ENCODE results near the gene CHTOP.
"Not testable (repeated sequence)": the region's sequence is repeated elsewhere in the genome, so short reads cannot be mapped to it uniquely, and the experiment has no call there.

CHTOP gene

GRCh38 chr1:153631047-153632022 is 2.5 kb upstream of the CHTOP start:
- no peak for DNase-seq (ENCODE audit: low read depth)

GRCh38 chr1:153633161-153633753 is 609 bp upstream of the CHTOP start:
- DNase-seq (ENCODE audit: low read depth) = no peak

GRCh38 chr1:153635872-153636271 is 2.0 kb downstream of the CHTOP start:
- no peak for DNase-seq (ENCODE audit: low read depth)

- DNase-seq (ENCODE audit: low read depth) = no peak
These were observed 2.4 kb downstream of the CHTOP start for GRCh38 chr1:153636312-153636711.

DNA sequence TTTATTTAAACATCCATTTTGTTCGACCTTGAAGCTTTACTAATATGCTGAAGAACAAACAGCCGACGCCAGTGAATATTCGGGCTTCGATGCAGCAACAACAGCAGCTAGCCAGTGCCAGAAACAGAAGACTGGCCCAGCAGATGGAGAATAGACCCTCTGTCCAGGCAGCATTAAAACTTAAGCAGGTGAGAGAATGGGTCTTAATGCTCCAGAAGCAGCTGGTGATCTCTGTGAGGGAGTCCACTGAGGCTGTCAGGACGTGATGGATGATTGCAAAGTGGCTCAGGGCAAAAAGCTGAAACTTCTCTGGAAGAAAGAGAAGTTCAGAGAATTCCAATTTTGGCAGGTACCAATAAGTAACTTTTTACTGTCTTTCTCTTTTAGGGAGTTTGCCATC is 4.4 kb downstream of the CHTOP start:
- DNase-seq (ENCODE audit: low read depth) = no peak

GRCh38 chr1:153639280-153639679 is 5.4 kb downstream of the CHTOP start:
- DNase-seq (ENCODE audit: low read depth) = no peak

DNA sequence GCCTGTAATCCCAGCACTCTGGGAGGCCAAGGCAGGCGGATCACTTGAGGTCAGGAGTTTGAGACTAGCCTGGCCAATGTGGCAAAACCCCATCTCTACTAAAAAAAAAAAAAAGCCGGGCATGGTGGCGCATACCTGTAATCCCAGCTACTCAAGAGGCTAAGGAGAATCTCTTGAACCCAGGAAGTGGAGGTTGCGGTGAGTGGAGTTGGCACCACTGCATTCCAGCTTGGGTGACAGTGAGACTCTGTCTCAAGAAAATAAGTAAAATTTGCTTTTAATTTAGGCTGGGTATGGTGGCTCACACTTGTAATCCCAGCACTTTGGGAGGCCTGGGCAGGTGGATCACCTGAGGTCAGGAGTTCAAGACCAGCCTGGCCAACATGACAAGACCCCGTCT is 6.3 kb downstream of the CHTOP start:
- DNase-seq (ENCODE audit: low read depth) = not testable (repeated sequence)

DNA sequence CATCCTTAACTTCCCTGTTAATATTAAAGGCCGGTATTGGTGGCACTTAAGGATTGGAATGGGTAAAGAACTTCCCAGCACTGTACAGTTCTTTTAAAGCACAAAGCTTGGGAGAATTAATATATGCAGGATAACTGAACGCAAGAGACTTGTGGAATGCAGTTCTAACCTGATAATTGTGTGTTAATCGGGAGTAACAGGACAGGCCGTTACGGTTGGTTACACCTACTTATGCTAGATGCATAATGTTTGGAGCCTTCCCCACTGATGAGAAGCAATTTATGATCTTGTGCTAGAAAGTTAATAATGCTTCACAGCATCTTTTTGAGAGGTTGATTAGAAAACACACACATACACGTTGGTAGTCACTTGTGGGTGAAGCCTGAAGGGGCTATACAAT is 7.0 kb downstream of the CHTOP start:
- DNase-seq (ENCODE audit: low read depth) = no peak

GRCh38 chr1:153642161-153642560 is 8.3 kb downstream of the CHTOP start:
- no peak for DNase-seq (ENCODE audit: low read depth)

DNA sequence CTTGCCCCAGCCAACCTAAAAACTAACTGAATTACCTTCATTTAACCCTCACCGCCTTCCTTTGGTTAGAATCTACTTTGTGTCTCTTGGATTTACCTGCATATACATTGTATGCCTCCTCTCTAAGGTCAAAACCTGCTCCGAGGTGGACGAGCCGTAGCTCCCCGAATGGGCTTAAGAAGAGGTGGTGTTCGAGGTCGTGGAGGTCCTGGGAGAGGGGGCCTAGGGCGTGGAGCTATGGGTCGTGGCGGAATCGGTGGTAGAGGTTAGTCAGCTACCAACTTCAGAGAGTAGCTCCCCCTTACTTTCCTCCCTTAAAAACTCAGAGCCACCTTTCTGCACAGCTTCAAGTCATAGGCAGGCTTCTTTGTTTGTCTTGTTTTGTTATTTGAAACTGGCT is 9.2 kb downstream of the CHTOP start:
- DNase-seq (ENCODE audit: low read depth) = no peak

DNA sequence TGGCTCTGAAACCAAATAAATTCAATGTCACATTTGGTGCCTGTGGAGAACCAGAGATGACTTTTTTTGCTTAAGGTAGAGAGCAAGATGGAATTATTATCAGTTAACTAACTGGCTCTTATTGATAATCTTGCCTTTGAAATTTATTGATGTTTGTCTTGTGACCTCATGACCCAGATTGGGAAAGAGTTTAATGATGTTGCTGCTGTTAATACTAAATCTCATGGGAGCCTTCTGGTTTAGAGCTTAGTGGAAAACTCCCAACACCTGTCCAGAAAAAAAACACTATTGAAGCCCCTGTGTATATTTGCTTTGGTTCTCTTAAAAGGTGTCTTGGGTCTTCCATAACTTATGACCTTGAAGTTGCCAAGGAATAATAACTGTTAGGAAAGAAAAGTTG is 9.9 kb downstream of the CHTOP start:
- DNase-seq (ENCODE audit: low read depth) = no peak

DNA sequence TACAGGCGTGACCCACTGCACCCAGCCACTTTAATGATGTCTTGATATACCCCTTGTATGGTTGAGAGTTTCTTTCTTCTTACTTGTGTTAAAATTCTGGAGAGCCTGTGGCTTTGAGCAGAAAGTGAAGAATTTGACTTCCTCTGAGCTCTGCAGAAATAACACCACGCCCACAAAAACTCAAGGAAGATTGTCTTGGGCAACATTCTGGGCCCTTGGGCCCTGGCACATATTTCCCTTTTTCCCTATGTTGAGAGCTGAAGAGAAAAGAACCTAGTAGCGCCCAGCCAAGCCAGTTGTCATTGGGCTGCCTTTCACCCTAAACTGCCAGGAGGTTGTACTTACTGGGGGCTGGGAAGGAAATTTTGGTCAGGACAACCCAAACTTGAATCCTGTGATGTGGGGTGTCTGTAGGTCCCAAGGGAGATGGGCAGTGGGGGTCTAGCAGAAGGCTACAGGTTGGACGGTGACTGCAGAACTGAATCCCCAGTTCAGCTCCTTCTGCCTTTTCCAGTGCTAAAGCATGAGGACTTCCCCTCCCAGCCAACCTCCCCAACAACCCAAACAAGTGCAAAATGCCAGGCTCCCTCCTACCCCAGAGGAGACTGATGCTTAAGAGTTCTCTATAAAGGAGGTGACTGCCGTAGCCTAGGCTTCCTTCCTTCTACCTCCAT is 12.9 kb downstream of the CHTOP start:
- DNase-seq (ENCODE audit: low read depth) = no peak

- DNase-seq (ENCODE audit: low read depth) = no peak
These were observed 13.5 kb downstream of the CHTOP start for GRCh38 chr1:153647346-153647714.

DNA sequence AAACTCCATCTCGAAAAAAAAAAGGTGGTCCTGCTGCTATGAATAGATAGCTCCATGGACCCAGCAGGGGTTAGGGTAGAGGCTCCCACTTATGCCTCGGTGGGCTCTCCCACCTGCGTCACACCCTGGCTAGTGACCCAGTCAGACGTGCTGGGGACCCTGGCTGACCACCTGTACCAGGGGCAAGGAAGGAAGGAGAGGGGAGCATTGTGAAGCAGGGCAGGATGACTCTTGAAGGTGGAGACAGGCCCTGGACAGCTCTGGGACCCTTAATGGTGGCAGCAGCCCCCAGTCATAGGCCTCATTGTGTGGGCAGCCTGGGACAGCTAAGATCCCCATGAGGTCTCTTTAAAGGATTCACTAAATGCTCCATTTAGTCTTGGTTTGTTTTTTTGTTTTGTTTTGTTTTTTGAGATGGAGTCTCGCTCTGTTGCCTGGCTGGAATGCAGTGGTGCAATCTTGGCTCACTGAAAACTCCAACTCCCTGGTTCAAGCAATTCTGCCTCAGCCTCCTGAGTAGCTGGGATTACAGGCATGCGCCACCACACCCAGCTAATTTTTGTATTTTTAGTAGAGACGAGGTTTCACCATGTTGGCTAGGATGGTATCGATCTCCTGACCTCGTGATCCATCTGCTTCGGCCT is 14.3 kb downstream of the CHTOP start:
- DNase-seq (ENCODE audit: low read depth) = no peak

- no peak for DNase-seq (ENCODE audit: low read depth)
These were observed 15.4 kb downstream of the CHTOP start for GRCh38 chr1:153649137-153649862.

GRCh38 chr1:153649863-153650235 is 16.0 kb downstream of the CHTOP start:
- DNase-seq (ENCODE audit: low read depth) = no peak

- no peak for DNase-seq (ENCODE audit: low read depth)
These were observed 17.9 kb downstream of the CHTOP start for GRCh38 chr1:153651771-153652170.

DNA sequence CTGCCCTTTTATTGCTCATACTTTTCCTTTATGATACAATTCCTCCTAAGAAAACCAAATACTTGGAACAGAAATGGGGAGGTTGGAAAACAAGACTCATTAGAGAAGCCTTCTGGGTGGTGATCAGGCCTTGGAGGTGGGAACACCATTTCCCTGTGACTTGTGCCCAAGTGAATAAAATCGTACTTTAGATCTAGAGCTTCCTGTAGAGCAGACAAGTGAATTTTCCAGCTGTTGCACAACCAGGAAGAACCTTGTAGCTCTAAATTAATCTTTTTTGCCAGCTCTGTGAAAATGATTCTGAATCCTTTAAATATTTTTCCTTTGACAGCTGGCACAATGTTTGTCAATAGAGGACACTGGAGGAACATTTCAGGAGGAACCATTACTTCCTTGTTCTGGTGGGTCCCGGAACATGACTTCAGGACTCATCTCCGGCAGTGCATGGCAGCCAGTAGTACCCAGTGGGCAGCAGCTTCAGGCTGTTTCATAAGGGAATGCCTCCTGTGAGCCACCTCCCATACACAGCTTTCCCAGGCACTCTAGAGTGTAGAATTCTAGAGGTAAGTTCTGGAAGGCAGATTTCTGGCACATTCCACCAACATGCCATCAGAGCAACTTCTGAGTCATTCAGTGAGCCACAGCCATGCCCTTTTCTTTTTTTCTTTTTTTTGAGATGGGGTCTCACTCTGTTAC is 19.1 kb downstream of the CHTOP start:
- no peak for DNase-seq (ENCODE audit: low read depth)

DNA sequence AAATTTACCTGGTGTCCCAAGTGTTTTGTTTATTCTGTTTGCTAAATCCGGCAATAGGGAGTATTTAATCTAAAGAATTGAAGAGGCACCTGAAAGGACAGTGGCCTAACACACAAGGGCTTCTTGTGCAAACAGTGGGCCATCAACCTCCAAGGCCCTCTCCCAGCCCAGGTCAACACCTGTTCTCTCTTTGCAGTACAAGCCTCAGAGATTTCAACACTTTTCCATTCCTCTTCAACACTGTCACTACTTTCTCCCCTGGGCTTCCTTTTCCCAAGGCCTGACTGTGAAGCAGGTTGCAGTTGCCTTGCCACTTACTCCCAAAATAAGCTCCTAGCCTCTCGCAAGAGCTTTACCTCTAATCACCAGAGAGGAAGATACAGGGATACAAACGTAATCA is 21.5 kb downstream of the CHTOP start:
- no peak for DNase-seq (ENCODE audit: low read depth)

DNA sequence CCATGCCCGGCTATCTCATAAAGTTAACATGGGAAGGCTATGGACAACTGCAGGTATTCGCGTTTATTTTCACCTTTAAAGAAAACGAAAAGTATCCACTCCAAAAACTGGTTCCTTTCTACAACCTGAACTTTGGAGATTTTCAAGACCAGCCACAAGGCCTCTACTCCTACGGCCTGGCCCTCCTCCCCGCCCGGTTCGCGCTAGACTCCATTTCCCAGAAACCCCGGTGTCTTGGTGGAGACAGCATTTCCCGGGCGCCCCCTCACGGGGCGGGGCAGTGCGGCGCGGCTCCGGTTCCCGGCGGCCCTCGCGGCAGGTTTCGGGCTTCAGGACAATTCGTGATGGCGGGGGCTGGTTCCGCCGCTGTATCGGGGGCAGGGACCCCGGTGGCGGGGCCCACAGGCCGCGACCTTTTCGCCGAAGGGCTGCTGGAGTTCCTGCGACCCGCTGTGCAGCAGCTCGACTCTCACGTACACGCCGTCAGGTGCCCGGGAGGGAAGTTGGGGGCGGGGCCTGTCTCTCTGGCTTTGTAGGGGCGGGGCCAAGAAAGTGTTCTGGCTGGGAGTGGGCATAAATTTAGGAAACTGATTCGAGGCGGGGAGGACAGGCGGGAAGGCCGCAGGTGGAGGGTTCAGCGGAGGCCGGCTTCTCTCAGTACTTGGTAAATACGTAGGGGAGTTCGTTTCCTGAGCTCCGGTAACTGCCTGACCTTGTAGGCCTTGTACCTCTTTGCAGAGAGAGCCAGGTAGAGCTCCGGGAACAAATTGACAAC is 24.7 kb downstream of the CHTOP start, which contains the start of gene SNAPIN:
SNAPIN (plus strand) TSS at position 304 of the 775 bp plus-strand sequence; CDS start at position 345, 41 bp downstream.
- DNase-seq (ENCODE audit: low read depth) = peak; percentile 40

All from GM04503 (cell line).